Measurements from ENCODE around the gene SYT2. TPM values are rescaled to one million over a fixed set of nuclear protein-coding genes. Genes with fewer than 3 reads are reported as not detected.

SYT2 gene
- total RNA-seq, 1 donor from 2014 or later, result 11.9 TPM

GRCh38 chr1:202597090-202597761 lies 113.0 kb downstream of the SYT2 start:
- Mint-ChIP-seq H3K36me3 (peaks cover 9% of the 10 kb centered on the region), H3K27me3 (no peaks in the 10 kb centered on the region), H3K4me3 (no peak overlapping the region), H3K27ac (peak overlapping the region; percentile 2), H3K9me3 (no peaks in the 10 kb centered on the region), H3K4me1 (ENCODE audit: unreplicated experiment) (no peaks in the 10 kb centered on the region)
- TF ChIP-seq CTCF (conservative IDR thresholded peaks at IDR 0.05), result no peak
- no peak for DNase-seq (ENCODE audit: extremely low spot score, unreplicated experiment)

DNA sequence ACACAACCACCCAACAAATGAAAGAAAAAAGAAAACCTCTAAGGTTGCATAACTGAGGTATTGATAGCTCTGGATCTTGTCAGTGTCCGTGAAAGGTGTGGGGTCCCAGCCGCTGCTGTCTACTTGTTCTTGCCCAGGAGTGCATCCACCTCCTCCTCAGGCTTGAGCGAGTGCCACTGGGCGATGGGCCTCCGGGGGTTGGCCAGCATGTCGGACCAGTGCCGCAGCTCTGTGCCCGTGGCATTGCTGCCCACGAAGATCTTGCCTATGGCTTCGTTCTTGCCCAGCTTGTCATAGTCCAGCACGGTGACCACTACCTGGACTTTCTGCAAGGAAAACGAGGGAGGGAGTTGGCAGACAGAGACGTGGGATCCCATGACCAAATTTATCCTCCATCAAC lies 113.6 kb downstream of the SYT2 start:
- Mint-ChIP-seq H3K9me3 (no peaks in the 10 kb centered on the region), H3K27me3 (no peaks in the 10 kb centered on the region), H3K27ac (no peak overlapping the region), H3K36me3 (peaks cover 9% of the 10 kb centered on the region), H3K4me1 (ENCODE audit: unreplicated experiment) (no peaks in the 10 kb centered on the region), H3K4me3 (no peak overlapping the region)
- no peak for DNase-seq (ENCODE audit: extremely low spot score, unreplicated experiment)
- TF ChIP-seq CTCF (conservative IDR thresholded peaks at IDR 0.05), result no peak

GRCh38 chr1:202593845-202594244 lies 116.4 kb downstream of the SYT2 start:
- H3K27me3 Mint-ChIP-seq, result no peaks in the 10 kb centered on the region
- peaks cover 23% of the 10 kb centered on the region for H3K4me1 Mint-ChIP-seq (ENCODE audit: unreplicated experiment)
- no peak for DNase-seq (ENCODE audit: extremely low spot score, unreplicated experiment)
- no peak overlapping the region for H3K27ac Mint-ChIP-seq
- TF ChIP-seq CTCF (conservative IDR thresholded peaks at IDR 0.05), result no peak
- H3K4me3 Mint-ChIP-seq, result no peak overlapping the region
- peaks cover 9% of the 10 kb centered on the region for H3K36me3 Mint-ChIP-seq
- H3K9me3 Mint-ChIP-seq, result no peaks in the 10 kb centered on the region

GRCh38 chr1:202592146-202592545 lies 118.1 kb downstream of the SYT2 start:
- no peak overlapping the region for H3K27ac Mint-ChIP-seq
- no peak for DNase-seq (ENCODE audit: extremely low spot score, unreplicated experiment)
- H3K9me3 Mint-ChIP-seq, result no peaks in the 10 kb centered on the region
- H3K36me3 Mint-ChIP-seq, result peaks cover 5% of the 10 kb centered on the region
- TF ChIP-seq CTCF (conservative IDR thresholded peaks at IDR 0.05), result no peak
- no peaks in the 10 kb centered on the region for H3K27me3 Mint-ChIP-seq
- no peak overlapping the region for H3K4me3 Mint-ChIP-seq
- peaks cover 40% of the 10 kb centered on the region for H3K4me1 Mint-ChIP-seq (ENCODE audit: unreplicated experiment)

DNA sequence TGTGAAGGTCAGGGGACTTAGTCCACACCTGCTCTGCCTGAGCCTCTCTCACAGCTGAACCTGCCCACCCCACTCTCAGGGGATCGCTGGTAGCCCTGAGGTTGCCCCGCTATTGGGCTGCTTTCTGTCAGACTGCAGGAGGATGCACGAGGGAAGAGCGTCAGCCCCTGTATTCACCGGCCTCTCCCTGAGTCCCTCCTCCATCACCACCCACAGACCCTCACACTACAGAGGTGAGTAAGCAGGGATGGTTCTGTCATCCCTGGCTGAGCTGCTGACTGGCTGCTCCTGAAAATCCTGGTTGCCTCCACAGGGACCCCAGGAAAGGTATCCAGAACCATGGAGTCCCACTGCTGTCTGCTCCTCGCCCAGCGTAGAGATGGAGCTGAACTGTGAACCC lies 118.7 kb downstream of the SYT2 start:
- no peak for TF ChIP-seq CTCF (conservative IDR thresholded peaks at IDR 0.05)
- DNase-seq (ENCODE audit: extremely low spot score, unreplicated experiment), result no peak
- Mint-ChIP-seq H3K4me1 (ENCODE audit: unreplicated experiment) (peaks cover 46% of the 10 kb centered on the region), H3K27me3 (no peaks in the 10 kb centered on the region), H3K9me3 (no peaks in the 10 kb centered on the region), H3K36me3 (peaks cover 5% of the 10 kb centered on the region), H3K27ac (peak overlapping the region; percentile 84), H3K4me3 (no peak overlapping the region)
